Esophagus (tissue), 2 donors: ENCODE data around the gene PDZRN4. TPM values are rescaled to one million over a fixed set of nuclear protein-coding genes. Genes with fewer than 3 reads are reported as not detected.
"Not testable (repeated sequence)": the region's sequence is repeated elsewhere in the genome, so short reads cannot be mapped to it uniquely, and the experiment has no call there.

Source experiments
- H3K27ac ChIP-seq, 2 donors: one replicate each; pipeline ENCODE4 v1.5.1; 2013; ENCODE audit warnings: low read depth in 2 of 2, mild to moderate bottlenecking in 2 of 2, inconsistent platforms in 1 of 2, low read length in 1 of 2, moderate library complexity in 1 of 2
- H3K27me3 ChIP-seq, 2 donors: one replicate each; pipeline ENCODE4 v1.6.1; 2013; ENCODE audit warnings: low read length in 2 of 2, control low read depth in 1 of 2, mild to moderate bottlenecking in 1 of 2; ENCODE audit not compliant: insufficient read depth in 2 of 2, control insufficient read depth in 1 of 2
- H3K36me3 ChIP-seq, 2 donors: one replicate each; pipeline ENCODE4 v1.6.1; 2013; ENCODE audit warnings: low read length in 1 of 2; ENCODE audit not compliant: control insufficient read depth in 2 of 2, insufficient read depth in 2 of 2
- H3K4me1 ChIP-seq, 2 donors: one replicate each; pipeline ENCODE4 v1.6.1; 2013; ENCODE audit warnings: low read length in 1 of 2; ENCODE audit not compliant: control insufficient read depth in 2 of 2, insufficient read depth in 2 of 2
- H3K4me3 ChIP-seq, 2 donors: one replicate each; pipeline ENCODE4 v1.5.1; 2013; ENCODE audit warnings: low read length in 2 of 2, mild to moderate bottlenecking in 2 of 2, low read depth in 1 of 2, moderate library complexity in 1 of 2
- H3K9me3 ChIP-seq, 2 donors: one replicate each; pipeline ENCODE4 v1.6.1; 2013; ENCODE audit warnings: mild to moderate bottlenecking in 2 of 2, low read depth in 1 of 2, low read length in 1 of 2, moderate library complexity in 1 of 2; ENCODE audit not compliant: control insufficient read depth in 2 of 2, insufficient read depth in 1 of 2
- WGBS, 2 donors: extraction: QIAGEN DNeasy Blood & Tissue Kit; methylation state at CpG; one replicate each; pipeline ENCODE4 v1.1.7; 2013; 5-methylcytosine and 5-hydroxymethylcytosine counted together
- polyA plus RNA-seq, 2 donors: library from polyadenylated mRNA; stranded (reverse); fragments of 200-250 nt; gene quantifications; one replicate each; pipeline ENCODE4 v1.2.3, GENCODE V29; 2013
- donor health status: healthy with polysubstance abuse.
- donor health status: Bipolar disorder and iron deficiency.

Gene PDZRN4
- polyA plus RNA-seq = 1 to 10 TPM in 1 of 2 donors, under 1 TPM in 1; 0.59 to 1.8 TPM

GRCh38 chr12:41188058-41188840, at the start of gene PDZRN4:
Gene PDZRN4, plus strand, starts transcription at chr12:41188320.
- Histone ChIP-seq H3K4me3 (peak within 1 kb of the TSS; percentile 40 to 50), H3K27me3 (peaks cover 0 to 15% of the 10 kb centered on the region in 2 donors)
- 8 to 11% methylated on average over 63 to 67 of the region's 67 CpGs for WGBS, 2 donors

DNA sequence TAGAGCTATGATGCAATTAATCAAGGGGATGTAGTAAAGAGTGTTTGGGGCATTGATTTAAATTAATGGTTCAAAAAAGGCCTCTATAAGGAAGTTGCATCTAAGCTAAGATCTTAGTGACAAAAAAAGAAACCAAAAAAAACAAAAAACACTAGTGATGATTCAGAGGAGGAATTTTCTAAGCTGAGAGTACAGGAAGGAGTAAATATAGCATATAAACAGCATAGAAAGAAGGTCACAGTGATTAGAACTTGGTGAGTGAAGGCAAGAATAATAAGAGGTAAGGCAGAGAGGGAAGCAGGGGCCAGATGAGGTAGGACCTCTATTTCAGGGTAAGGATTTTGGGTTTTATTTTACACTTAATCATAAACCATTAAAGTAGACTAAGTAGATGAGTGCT, 48.0 kb upstream of the PDZRN4 start:
- Histone ChIP-seq H3K4me3 (no peak overlapping the region), H3K27me3 (no peaks in the 10 kb centered on the region), H3K36me3 (no peaks in the 10 kb centered on the region), H3K4me1 (no peaks in the 10 kb centered on the region), H3K27ac (no peak overlapping the region), H3K9me3 (no peaks in the 10 kb centered on the region)

More at GRCh38 chr12:41188058-41188840, at the start of gene PDZRN4:
- H3K36me3 ChIP-seq = no peaks in the 10 kb centered on the region
- H3K27ac ChIP-seq = peak within 1 kb of the TSS; percentile 61 to 79
- peaks cover 0 to 2% of the 10 kb centered on the region in 2 donors for H3K9me3 ChIP-seq
- peaks cover 3 to 8% of the 10 kb centered on the region in 2 donors for H3K4me1 ChIP-seq

- H3K9me3 ChIP-seq = no peaks in the 10 kb centered on the region
- H3K36me3 ChIP-seq = no peaks in the 10 kb centered on the region
- H3K4me3 ChIP-seq = no peak overlapping the region
- WGBS, 2 donors = 70 to 75% methylated on average over 2 of the region's 2 CpGs
- no peak overlapping the region for H3K27ac ChIP-seq
- H3K4me1 ChIP-seq = no peaks in the 10 kb centered on the region
- H3K27me3 ChIP-seq = no peaks in the 10 kb centered on the region
Observed at GRCh38 chr12:41141104-41141503, 47.0 kb upstream of the PDZRN4 start.

DNA sequence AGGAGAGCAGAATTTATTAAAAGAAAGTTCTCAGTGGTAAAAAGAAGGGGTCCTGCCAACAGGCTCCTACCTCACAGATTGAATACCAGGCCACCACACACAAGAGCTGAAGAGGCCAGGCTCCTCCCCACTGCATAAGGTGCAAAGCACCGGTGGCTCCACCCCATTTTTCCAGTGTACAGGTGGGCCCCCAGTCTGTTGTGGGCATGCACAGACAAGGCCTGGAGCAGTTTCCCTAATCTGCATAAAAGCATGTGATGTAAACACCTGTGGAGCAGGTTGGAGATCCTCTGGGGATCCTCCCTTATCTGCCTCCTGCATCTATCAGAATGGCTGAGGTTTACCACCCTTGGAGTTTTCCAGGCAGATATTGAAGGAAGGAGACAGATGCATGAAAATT, 45.7 kb upstream of the PDZRN4 start:
- H3K36me3 ChIP-seq = no peaks in the 10 kb centered on the region
- H3K27ac ChIP-seq = no peak overlapping the region
- WGBS, 2 donors = 53 to 63% methylated on average over 1 of the region's 1 CpG
- H3K9me3 ChIP-seq = no peaks in the 10 kb centered on the region
- no peaks in the 10 kb centered on the region for H3K27me3 ChIP-seq
- no peak overlapping the region for H3K4me3 ChIP-seq
- no peaks in the 10 kb centered on the region for H3K4me1 ChIP-seq

- H3K9me3 ChIP-seq = no peaks in the 10 kb centered on the region
- no peaks in the 10 kb centered on the region for H3K4me1 ChIP-seq
- H3K36me3 ChIP-seq = no peaks in the 10 kb centered on the region
- H3K27ac ChIP-seq = no peak overlapping the region
- H3K4me3 ChIP-seq = no peak overlapping the region
- H3K27me3 ChIP-seq = no peaks in the 10 kb centered on the region
- 36 to 43% methylated on average over 3 of the region's 3 CpGs for WGBS, 2 donors
Observed at GRCh38 chr12:41151793-41152192, 36.3 kb upstream of the PDZRN4 start.

DNA sequence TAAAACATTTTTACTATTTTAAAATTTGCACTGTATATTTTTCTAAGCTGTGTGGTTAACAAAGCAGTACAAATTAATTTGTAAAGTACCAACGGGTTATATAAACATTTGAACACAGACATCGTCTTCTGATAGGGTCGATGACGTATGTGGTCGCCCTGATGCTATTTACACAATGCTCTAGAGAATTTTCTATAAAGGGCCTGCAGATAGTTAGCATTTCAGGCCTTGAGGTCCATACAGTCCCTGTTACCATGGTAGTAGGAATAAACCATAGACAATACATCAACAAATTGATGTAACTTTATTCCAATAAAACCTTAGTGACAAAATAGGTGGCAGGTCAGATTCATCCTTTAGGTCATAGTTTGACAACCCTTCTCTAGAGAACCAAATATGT, 25.7 kb upstream of the PDZRN4 start:
- no peaks in the 10 kb centered on the region for H3K36me3 ChIP-seq
- H3K4me3 ChIP-seq = no peak overlapping the region
- 54 to 58% methylated on average over 5 of the region's 5 CpGs for WGBS, 2 donors
- H3K27me3 ChIP-seq = no peaks in the 10 kb centered on the region
- H3K27ac ChIP-seq = no peak overlapping the region
- no peaks in the 10 kb centered on the region for H3K4me1 ChIP-seq
- H3K9me3 ChIP-seq = no peaks in the 10 kb centered on the region

GRCh38 chr12:41167701-41168100, 20.4 kb upstream of the PDZRN4 start:
- 51 to 53% methylated on average over 1 of the region's 1 CpG for WGBS, 2 donors
- no peaks in the 10 kb centered on the region for H3K4me1 ChIP-seq
- no peaks in the 10 kb centered on the region for H3K36me3 ChIP-seq
- H3K27ac ChIP-seq = no peak overlapping the region
- no peak overlapping the region for H3K4me3 ChIP-seq
- H3K27me3 ChIP-seq = no peaks in the 10 kb centered on the region
- H3K9me3 ChIP-seq = no peaks in the 10 kb centered on the region

- no peaks in the 10 kb centered on the region for H3K36me3 ChIP-seq
- H3K27ac ChIP-seq = no peak overlapping the region
- H3K27me3 ChIP-seq = no peaks in the 10 kb centered on the region
- H3K4me3 ChIP-seq = no peak overlapping the region
- no peaks in the 10 kb centered on the region for H3K4me1 ChIP-seq
- H3K9me3 ChIP-seq = no peaks in the 10 kb centered on the region
- WGBS, 2 donors = 58 to 68% methylated on average over 2 of the region's 2 CpGs
Observed at GRCh38 chr12:41174602-41175001, 13.5 kb upstream of the PDZRN4 start.

DNA sequence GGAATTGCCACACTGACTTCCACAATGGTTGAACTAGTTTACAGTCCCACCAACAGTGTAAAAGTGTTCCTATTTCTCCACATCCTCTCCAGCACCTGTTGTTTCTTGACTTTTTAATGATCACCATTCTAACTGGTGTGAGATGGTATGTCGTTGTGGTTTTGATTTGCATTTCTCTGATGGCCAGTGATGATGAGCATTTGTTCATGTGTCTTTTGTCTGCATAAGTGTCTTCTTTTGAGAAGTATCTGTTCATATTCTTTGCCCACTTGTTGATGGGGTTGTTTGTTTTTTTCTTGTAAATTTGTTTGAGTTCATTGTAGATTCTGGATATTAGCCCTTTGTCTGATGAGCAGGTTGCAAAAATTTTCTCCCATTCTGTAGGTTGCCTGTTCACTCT, 8.6 kb upstream of the PDZRN4 start:
- H3K27me3 ChIP-seq, H3K4me1 ChIP-seq: not testable (repeated sequence)
- 94 to 100% methylated on average over 1 of the region's 1 CpG for WGBS, 2 donors

GRCh38 chr12:41184864-41185263, 3.3 kb upstream of the PDZRN4 start:
- H3K36me3 ChIP-seq = no peaks in the 10 kb centered on the region
- peaks cover 0 to 2% of the 10 kb centered on the region in 2 donors for H3K9me3 ChIP-seq
- peaks cover 3 to 8% of the 10 kb centered on the region in 2 donors for H3K4me1 ChIP-seq
- peaks cover 0 to 15% of the 10 kb centered on the region in 2 donors for H3K27me3 ChIP-seq
- H3K4me3 ChIP-seq = no peak overlapping the region
- no peak overlapping the region for H3K27ac ChIP-seq

More for the DNA sequence above, 8.6 kb upstream of the PDZRN4 start:
- H3K4me3 ChIP-seq, H3K27ac ChIP-seq, H3K36me3 ChIP-seq, H3K9me3 ChIP-seq: not testable (repeated sequence)
